ENCODE data around the gene HCFC1R1.

Gene HCFC1R1

GRCh38 chr16:3046641-3047386, 23.1 kb upstream of the HCFC1R1 start:
- no peak for DNase-seq (ENCODE audit: low read depth)
- TF ChIP-seq CTCF (conservative IDR thresholded peaks at IDR 0.05; ENCODE audit: low read length) = no peak
- H3K4me3 ChIP-seq (ENCODE audit: low read length) = no peak overlapping the region

GRCh38 chr16:3045758-3046640, 22.3 kb upstream of the HCFC1R1 start, which contains the start of gene MMP25:
TSS of gene MMP25 (plus strand) at chr16:3046561. CDS start at chr16:3046918, 357 bp downstream.
- no peak for DNase-seq (ENCODE audit: low read depth)
- no peak for TF ChIP-seq CTCF (conservative IDR thresholded peaks at IDR 0.05; ENCODE audit: low read length)

GRCh38 chr16:3044708-3045107, 21.0 kb upstream of the HCFC1R1 start:
- no peak overlapping the region for H3K4me3 ChIP-seq (ENCODE audit: low read length)
- no peak for TF ChIP-seq CTCF (conservative IDR thresholded peaks at IDR 0.05; ENCODE audit: low read length)
- no peak for DNase-seq (ENCODE audit: low read depth)

More at GRCh38 chr16:3045758-3046640, 22.3 kb upstream of the HCFC1R1 start, which contains the start of gene MMP25:
- peak within 1 kb of the TSS; percentile 43 for H3K4me3 ChIP-seq (ENCODE audit: low read length)

GRCh38 chr16:3042376-3042775, 18.6 kb upstream of the HCFC1R1 start:
- no peak for TF ChIP-seq CTCF (conservative IDR thresholded peaks at IDR 0.05; ENCODE audit: low read length)
- H3K4me3 ChIP-seq (ENCODE audit: low read length) = no peak overlapping the region
- no peak for DNase-seq (ENCODE audit: low read depth)

GRCh38 chr16:3038896-3039295, 15.2 kb upstream of the HCFC1R1 start:
- TF ChIP-seq CTCF (conservative IDR thresholded peaks at IDR 0.05; ENCODE audit: low read length) = no peak
- DNase-seq (ENCODE audit: low read depth) = no peak
- H3K4me3 ChIP-seq (ENCODE audit: low read length) = no peak overlapping the region

GRCh38 chr16:3038256-3038655, 14.5 kb upstream of the HCFC1R1 start:
- no peak for DNase-seq (ENCODE audit: low read depth)
- no peak overlapping the region for H3K4me3 ChIP-seq (ENCODE audit: low read length)
- TF ChIP-seq CTCF (conservative IDR thresholded peaks at IDR 0.05; ENCODE audit: low read length) = no peak

All from AG10803 (cell line).